GM19324 (cell line): ENCODE measurements around the gene BORCS5.

Source experiments
- ATAC-seq: cut with Tn5 transposase; IDR thresholded peaks from one replicate; pipeline ENCODE4 v1.9.1; 2021; ENCODE audit warnings: mild to moderate bottlenecking, moderate library complexity; ENCODE audit not compliant: unreplicated experiment, low FRiP score

The BORCS5 gene

GRCh38 chr12:12505544-12506495 lies 148.9 kb downstream of the BORCS5 start:
- peak; percentile 76 for ATAC-seq

- no peak for ATAC-seq
Measured at GRCh38 chr12:12506496-12506890, 149.6 kb downstream of the BORCS5 start.

- no peak for ATAC-seq
Measured at GRCh38 chr12:12507121-12507520, 150.2 kb downstream of the BORCS5 start.

GRCh38 chr12:12508612-12509011 lies 151.7 kb downstream of the BORCS5 start:
- no peak for ATAC-seq

GRCh38 chr12:12510141-12510540 lies 153.3 kb downstream of the BORCS5 start:
- ATAC-seq, result no peak

- ATAC-seq, result no peak
Measured at GRCh38 chr12:12510551-12510950, 153.7 kb downstream of the BORCS5 start.

GRCh38 chr12:12511021-12511783 lies 154.3 kb downstream of the BORCS5 start:
- no peak for ATAC-seq

- ATAC-seq, result no peak
Measured at GRCh38 chr12:12511895-12512711, 155.2 kb downstream of the BORCS5 start.

GRCh38 chr12:12513416-12514006 lies 156.6 kb downstream of the BORCS5 start:
- ATAC-seq, result no peak

GRCh38 chr12:12518464-12518845 lies 161.6 kb downstream of the BORCS5 start:
- ATAC-seq, result no peak

GRCh38 chr12:12518919-12519318 lies 162.0 kb downstream of the BORCS5 start:
- ATAC-seq, result no peak
